GM18907 (cell line): Measurements from ENCODE around the gene RNF168.
"Not testable (repeated sequence)": the region's sequence is repeated elsewhere in the genome, so short reads cannot be mapped to it uniquely, and the experiment has no call there.

Source experiments
- ATAC-seq: cut with Tn5 transposase; IDR thresholded peaks from one replicate; pipeline ENCODE4 v1.9.1; 2021; ENCODE audit warnings: mild to moderate bottlenecking, moderate library complexity; ENCODE audit not compliant: unreplicated experiment

RNF168 gene

GRCh38 chr3:196472286-196472685, 31.3 kb downstream of the RNF168 start:
- ATAC-seq = no peak

GRCh38 chr3:196471551-196471950, 32.0 kb downstream of the RNF168 start:
- no peak for ATAC-seq

- not testable (repeated sequence) for ATAC-seq
Measured at GRCh38 chr3:196470182-196470581, 33.4 kb downstream of the RNF168 start.

GRCh38 chr3:196463804-196464203, 39.8 kb downstream of the RNF168 start:
- no peak for ATAC-seq

- ATAC-seq = no peak
Measured at GRCh38 chr3:196463478-196463756, 40.2 kb downstream of the RNF168 start.

DNA sequence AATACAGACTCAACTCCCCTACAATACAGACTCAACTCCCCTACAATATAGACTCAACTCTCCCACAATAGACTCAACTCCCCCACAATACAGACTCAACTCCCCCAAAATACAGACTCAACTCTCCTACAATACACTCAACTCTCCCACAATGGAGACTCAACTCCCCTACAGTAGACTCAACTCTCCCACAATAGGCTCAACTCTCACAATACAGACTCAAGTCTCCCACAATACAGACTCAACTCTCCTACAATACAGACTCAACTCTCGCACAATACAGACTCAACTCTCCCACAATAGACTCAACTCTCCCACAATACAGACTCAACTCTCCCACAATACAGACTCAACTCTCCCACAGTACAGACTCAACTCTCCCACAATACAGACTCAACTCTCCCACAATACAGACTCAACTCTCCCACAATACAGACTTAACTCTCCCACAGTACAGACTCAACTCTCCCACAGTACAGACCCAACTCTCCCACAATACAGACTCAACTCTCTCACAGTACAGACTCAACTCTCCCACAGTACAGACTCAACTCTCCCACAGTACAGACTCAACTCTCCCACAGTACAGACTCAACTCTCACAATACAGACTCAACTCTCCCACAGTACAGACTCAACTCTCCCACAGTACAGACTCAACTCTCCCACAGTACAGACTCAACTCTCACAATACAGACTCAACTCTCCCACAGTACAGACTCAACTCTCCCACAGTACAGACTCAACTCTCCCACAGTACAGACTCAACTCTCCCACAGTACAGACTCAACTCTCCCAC, 40.7 kb downstream of the RNF168 start:
- not testable (repeated sequence) for ATAC-seq

- ATAC-seq = no peak
Measured at GRCh38 chr3:196458063-196458462, 45.5 kb downstream of the RNF168 start.

DNA sequence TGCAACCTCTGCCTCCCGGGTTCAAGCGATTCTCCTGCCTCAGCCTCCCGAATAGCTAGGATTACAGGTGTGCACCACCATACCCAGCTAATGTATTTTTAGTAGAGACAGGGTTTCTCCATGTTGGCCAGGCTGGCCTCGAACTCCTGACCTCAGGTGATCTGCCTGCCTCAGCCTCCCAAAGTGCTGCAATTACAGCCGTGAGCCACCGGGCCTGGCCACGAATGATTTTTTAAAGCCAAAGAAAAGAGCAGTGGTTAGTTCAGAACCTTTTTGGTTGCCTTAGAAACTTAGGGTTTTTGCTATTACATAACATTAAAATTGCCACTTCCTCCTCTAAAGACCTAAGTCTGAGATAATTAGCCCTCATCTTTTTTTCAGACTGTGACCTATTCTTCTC, 46.1 kb downstream of the RNF168 start:
- not testable (repeated sequence) for ATAC-seq

DNA sequence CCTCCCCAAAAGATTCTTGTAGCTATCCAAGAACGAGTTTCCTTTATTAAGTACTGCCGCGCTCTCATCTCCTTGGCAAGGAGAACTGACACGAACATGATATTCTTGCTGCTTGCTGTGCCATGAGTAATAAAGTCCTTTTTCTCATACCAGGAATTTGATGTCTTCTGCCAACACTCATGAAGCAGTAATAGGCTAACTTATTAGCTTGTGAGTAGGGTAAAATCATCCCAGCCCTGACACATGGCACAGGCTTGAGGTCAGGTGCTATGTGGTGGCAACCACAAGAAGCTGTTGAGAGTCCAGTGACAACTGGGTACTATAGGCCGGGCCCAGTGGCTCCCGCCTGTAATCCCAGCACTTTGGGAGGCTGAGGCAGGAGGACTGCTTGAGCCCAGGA, 48.6 kb downstream of the RNF168 start:
- no peak for ATAC-seq

DNA sequence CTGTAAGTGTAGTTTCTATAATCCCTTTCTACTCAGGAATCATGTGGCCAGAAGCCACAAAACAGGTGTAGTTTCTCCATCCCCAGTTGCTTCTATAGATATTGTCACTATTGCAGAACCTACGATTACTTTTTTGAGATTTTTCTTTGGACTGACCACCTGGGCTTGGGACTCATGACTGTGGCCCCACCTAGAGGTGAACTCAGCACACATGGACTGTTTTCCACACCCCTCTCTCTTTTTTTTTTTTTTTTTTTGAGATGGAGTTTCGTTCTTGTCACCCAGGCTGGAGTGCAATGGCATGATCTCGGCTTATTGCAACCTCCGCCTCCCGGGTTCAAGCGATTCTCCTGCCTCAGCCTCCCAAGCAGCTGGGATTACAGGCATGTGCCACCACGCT, 58.2 kb downstream of the RNF168 start:
- not testable (repeated sequence) for ATAC-seq

GRCh38 chr3:196444500-196444894, 59.1 kb downstream of the RNF168 start:
- no peak for ATAC-seq

- no peak for ATAC-seq
Measured at GRCh38 chr3:196440696-196441095, 62.9 kb downstream of the RNF168 start.

DNA sequence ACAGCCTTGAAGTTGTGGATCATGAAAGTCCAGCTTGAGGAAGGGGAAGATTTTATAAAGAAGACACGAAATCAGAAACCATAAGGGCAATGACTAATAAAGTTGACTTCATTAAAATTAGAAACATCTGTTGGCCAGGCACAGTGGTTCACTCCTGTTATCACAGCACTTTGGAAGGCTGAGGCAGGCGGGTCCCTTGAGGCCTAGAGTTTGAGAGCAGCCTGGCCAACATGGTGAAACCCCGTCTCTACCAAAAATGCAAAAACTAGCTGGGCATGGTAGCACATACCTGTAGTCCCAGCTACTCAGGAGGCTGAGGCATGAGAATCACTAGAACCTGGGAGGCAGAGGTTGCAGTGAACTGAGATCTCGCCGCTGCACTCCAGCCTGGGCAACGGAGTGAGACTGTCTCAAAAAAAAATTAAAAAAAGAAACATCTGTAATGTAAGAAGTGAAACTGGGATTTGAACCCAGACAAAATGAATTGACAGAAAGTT, 63.5 kb downstream of the RNF168 start:
- no peak for ATAC-seq

DNA sequence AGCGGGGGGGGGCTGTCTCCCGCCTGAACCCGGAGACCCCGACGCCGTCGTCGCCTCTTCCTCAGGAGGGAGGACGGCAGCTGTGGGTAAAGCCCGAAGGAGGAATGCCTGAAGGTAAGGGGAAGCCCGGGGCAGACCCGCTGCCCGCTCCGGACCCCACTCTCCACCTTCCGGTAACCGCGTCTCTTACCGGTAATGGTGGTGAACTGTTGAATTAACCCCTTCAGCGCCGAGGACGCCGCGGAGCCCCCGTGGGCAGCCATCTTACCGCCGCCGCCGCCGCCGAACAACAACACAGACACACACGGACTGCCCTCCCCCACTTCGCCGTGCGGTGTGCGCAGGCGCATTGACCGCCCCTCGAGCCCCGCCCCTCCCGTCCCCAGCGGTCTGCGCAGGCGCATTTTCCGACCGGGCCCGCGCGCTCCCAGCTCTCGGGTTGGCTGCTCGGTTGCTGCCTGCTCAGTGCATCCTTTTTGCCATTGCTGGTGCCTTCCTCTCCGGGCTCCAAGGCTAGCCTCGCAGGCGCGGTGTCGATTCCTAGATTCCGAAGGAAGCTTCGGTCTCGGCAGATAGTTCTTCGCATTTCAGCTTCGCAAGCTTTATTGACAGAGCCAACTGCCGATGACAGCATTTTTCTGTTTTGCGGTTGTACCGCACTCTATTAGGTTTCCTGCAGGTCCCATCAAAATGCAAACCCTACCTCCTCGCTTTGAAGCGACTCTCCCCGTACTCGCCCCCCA, 71.3 kb downstream of the RNF168 start, which contains the start of gene UBXN7:
Gene UBXN7 (minus strand): TSS at position 291 of the 743 bp plus-strand sequence. CDS start 28 bp downstream, at position 263.
- peak; percentile 77 for ATAC-seq

DNA sequence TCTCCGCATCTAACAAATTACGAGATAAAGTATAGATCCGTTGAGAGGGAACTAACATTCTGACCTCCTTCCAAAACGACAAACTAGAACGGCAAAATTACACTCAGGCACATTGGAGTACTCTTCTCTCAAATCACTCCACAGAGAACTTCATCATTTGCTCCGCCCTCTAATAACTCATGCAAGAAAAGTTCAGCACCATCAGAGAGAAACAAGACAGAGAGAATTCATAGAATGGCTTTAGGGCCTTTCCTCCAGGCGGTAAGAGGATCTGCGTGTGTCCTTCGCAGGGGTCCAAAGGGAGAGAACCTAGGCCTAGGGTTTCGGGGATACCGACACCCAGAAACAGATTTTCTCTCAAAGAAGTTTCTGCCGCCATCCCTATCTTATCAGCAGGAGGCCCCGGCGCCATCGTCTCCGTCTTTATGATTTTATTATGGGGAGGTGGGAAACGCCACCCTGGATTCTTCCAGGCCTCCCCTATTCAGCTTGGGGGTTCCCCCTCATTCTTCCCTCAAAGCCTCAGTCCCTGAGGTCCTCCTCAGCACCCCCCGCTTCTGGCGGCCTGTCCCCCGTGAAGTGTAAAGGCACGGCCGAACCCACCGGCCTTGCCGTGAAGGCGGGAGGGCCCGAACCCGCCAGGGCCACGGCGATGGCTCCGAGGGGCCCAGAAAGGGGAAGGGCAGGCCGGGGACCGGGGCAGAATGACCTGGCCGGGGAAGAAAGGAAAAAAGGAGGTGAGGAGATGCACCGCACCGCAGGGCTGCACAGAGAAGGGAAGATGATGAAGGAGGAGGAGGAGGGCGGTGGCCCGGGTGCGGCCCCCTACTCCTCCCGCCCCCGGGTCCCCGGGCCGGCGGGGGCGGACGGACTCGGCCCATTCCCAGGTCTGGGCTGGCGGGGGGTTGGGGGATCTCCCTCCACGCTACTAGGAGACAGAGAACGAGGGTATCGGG, 72.1 kb downstream of the RNF168 start:
- ATAC-seq = peak; percentile 32

DNA sequence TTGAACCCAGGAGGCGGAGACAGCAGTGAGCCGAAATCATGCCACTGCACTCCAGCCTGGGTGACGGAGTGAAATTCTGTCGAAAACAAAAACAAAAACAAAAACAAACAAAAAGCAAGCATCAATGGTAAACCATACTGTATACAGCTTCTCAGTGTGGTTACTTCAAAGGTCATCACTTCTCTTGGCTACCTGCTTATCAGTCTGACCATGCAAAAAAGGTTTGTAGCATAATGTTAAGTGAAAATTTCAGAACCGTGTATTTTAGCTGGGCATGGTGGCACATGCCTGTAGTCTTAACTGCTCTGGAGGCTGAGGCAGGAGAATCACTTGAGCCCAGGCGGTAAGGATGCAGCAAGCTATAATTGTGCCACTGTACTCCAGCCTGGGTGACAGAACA, 75.5 kb downstream of the RNF168 start:
- no peak for ATAC-seq

- ATAC-seq = not testable (repeated sequence)
Measured at GRCh38 chr3:196424421-196424820, 79.1 kb downstream of the RNF168 start.

GRCh38 chr3:196423044-196423781, 80.4 kb downstream of the RNF168 start:
- ATAC-seq = no peak

GRCh38 chr3:196421668-196422067, 81.9 kb downstream of the RNF168 start:
- not testable (repeated sequence) for ATAC-seq

GRCh38 chr3:196419386-196419785, 84.2 kb downstream of the RNF168 start:
- ATAC-seq = no peak
